IMR-90 (cell line): Measurements from ENCODE around the gene PRDM2. TPM values are rescaled to one million over a fixed set of nuclear protein-coding genes. Genes with fewer than 3 reads are reported as not detected.

Source experiments
- ATAC-seq: fragments of 200-7000 bp; cut with Tn5 transposase; 2 replicates; pipeline ENCODE4 v1.9.1; 2020; ENCODE audit warnings: low read depth, mild to moderate bottlenecking, moderate library complexity
- BruUV-seq: library from RNA; stranded (reverse); fragments of 400-500 nt; replicated peaks from 2 replicates; lab custom pipeline; 2021; lab: Mats Ljungman, UMichigan
- CTCF ChIA-PET: fragments of 300-600 bp; formaldehyde crosslinking; extraction: SDS; loops from one replicate; lab custom pipeline; 2021; ENCODE audit warnings: antibody characterized with exemption; lab: Yijun Ruan, JAX
- POLR2A ChIA-PET: fragments of 300-600 bp; sonication (Branson Sonifier 250); formaldehyde crosslinking; loops from one replicate; lab custom pipeline; 2022; ENCODE audit warnings: antibody characterized with exemption; ENCODE audit not compliant: unreplicated experiment; lab: Charles Lee
- DNase-seq: peaks from one replicate; pipeline ENCODE4 v3.0.0; 2013
- H2AFZ ChIP-seq: replicated peaks from 2 replicates; pipeline ENCODE3; 2013; ENCODE audit warnings: low read length, mild to moderate bottlenecking; ENCODE audit not compliant: poor library complexity
- H2AK5ac ChIP-seq: 2 replicates; pipeline ENCODE4 v1.6.1; 2013; ENCODE audit warnings: low read depth, low read length, inconsistent platforms
- H2AK9ac ChIP-seq: replicated peaks from 2 replicates; pipeline ENCODE3; 2013; ENCODE audit warnings: mild to moderate bottlenecking, low read depth, low read length, moderate library complexity; ENCODE audit not compliant: poor library complexity
- H2BK120ac ChIP-seq: 2 replicates; pipeline ENCODE4 v1.6.1; 2013; ENCODE audit warnings: low read depth, low read length, inconsistent platforms
- H2BK15ac ChIP-seq: 3 replicates; pipeline ENCODE4 v1.6.1; 2013; ENCODE audit warnings: low read depth, low read length, inconsistent platforms
- H2BK20ac ChIP-seq: 2 replicates; pipeline ENCODE4 v1.6.1; 2013; ENCODE audit warnings: low read depth, mild to moderate bottlenecking, inconsistent platforms, low read length, moderate library complexity
- H2BK5ac ChIP-seq: 2 replicates; pipeline ENCODE4 v1.6.1; 2013; ENCODE audit warnings: mild to moderate bottlenecking, low read depth, low read length, inconsistent platforms; ENCODE audit not compliant: poor library complexity, severe bottlenecking
- H3K14ac ChIP-seq: replicated peaks from 2 replicates; pipeline ENCODE4 v1.6.1; 2013; ENCODE audit warnings: low read depth, low read length, inconsistent platforms
- H3K18ac ChIP-seq: 2 replicates; pipeline ENCODE4 v1.6.1; 2013; ENCODE audit warnings: low read depth, low read length, control low read depth
- H3K23ac ChIP-seq: 2 replicates; pipeline ENCODE4 v1.6.1; 2013; ENCODE audit warnings: low read depth, low read length, inconsistent platforms
- H3K27ac ChIP-seq: 2 replicates; pipeline ENCODE4 v1.5.1; 2013; ENCODE audit warnings: mild to moderate bottlenecking, control low read depth, low read length; ENCODE audit not compliant: insufficient read depth
- H3K27me3 ChIP-seq: 2 replicates; pipeline ENCODE4 v1.6.1; 2013; ENCODE audit warnings: low read length; ENCODE audit not compliant: control insufficient read depth, insufficient read depth
- H3K36me3 ChIP-seq: 2 replicates; pipeline ENCODE4 v1.6.1; 2013; ENCODE audit warnings: low read length, mixed read lengths; ENCODE audit not compliant: control insufficient read depth, insufficient read depth
- H3K4ac ChIP-seq: 2 replicates; pipeline ENCODE4 v1.6.1; 2013; ENCODE audit warnings: low read depth, low read length, inconsistent platforms
- H3K4me1 ChIP-seq: 2 replicates; pipeline ENCODE4 v1.6.1; 2013; ENCODE audit warnings: low read length, mixed read lengths; ENCODE audit not compliant: control insufficient read depth, insufficient read depth
- H3K4me2 ChIP-seq: 2 replicates; pipeline ENCODE4 v1.6.1; 2013; ENCODE audit warnings: low read depth, mild to moderate bottlenecking, control low read depth, low read length, moderate library complexity
- H3K4me3 ChIP-seq: 2 replicates; pipeline ENCODE4 v1.5.1; 2013; ENCODE audit warnings: low read depth, mild to moderate bottlenecking, control low read depth, low read length, moderate library complexity; ENCODE audit not compliant: insufficient read depth
- H3K56ac ChIP-seq: 2 replicates; pipeline ENCODE4 v1.6.1; 2013; ENCODE audit warnings: low read length, inconsistent platforms; ENCODE audit not compliant: insufficient read depth; ENCODE audit errors: extremely low read depth
- H3K79me1 ChIP-seq, 2 experiments: 2 replicates each; pipeline ENCODE4 v1.6.1; 2013; ENCODE audit warnings: low read length in 2 of 2, inconsistent platforms in 1 of 2, low read depth in 1 of 2
- H3K9ac ChIP-seq: 2 replicates; pipeline ENCODE4 v1.6.1; 2013; ENCODE audit warnings: low read depth, low read length, control low read depth
- H3K9me1 ChIP-seq: 2 replicates; pipeline ENCODE4 v1.6.1; 2013; ENCODE audit warnings: low read length, inconsistent platforms; ENCODE audit not compliant: insufficient read depth
- H3K9me3 ChIP-seq: 2 replicates; pipeline ENCODE4 v1.6.1; 2013; ENCODE audit warnings: low read length; ENCODE audit not compliant: control insufficient read depth, insufficient read depth
- H4K20me1 ChIP-seq: 2 replicates; pipeline ENCODE4 v1.6.1; 2013; ENCODE audit warnings: low read length, inconsistent platforms; ENCODE audit not compliant: insufficient read depth
- H4K5ac ChIP-seq: 2 replicates; pipeline ENCODE4 v1.6.1; 2013; ENCODE audit warnings: mild to moderate bottlenecking, low read depth, low read length, control low read depth
- H4K8ac ChIP-seq, 2 experiments: 2 replicates each; pipeline ENCODE4 v1.6.1; 2013; ENCODE audit warnings: low read depth in 2 of 2, low read length in 2 of 2, control low read depth in 1 of 2, inconsistent platforms in 1 of 2
- H4K91ac ChIP-seq: 2 replicates; pipeline ENCODE4 v1.6.1; 2013; ENCODE audit warnings: low read depth, low read length, inconsistent platforms; ENCODE audit not compliant: insufficient read depth
- BHLHE40 ChIP-seq: fragments of 150-350 bp; IDR thresholded peaks from 2 replicates; pipeline ENCODE4 v1.6.1; 2016; ENCODE audit warnings: mild to moderate bottlenecking, low read depth, low read length
- CEBPB ChIP-seq: IDR thresholded peaks from 2 replicates; pipeline ENCODE4 v1.6.1; 2012; ENCODE audit warnings: low read depth, low read length, improper control_type of control experiment
- CTCF ChIP-seq: conservative IDR thresholded peaks from 2 replicates; pipeline ENCODE4 v1.5.1; 2012; ENCODE audit warnings: mild to moderate bottlenecking, low read depth, low read length, improper control_type of control experiment
- ELK1 ChIP-seq: fragments of 150-350 bp; IDR thresholded peaks from 2 replicates; pipeline ENCODE4 v1.6.1; 2016; ENCODE audit warnings: low read depth, mild to moderate bottlenecking, low read length, moderate library complexity, borderline replicate concordance
- FOS ChIP-seq: fragments of 150-350 bp; IDR thresholded peaks from 2 replicates; pipeline ENCODE4 v1.6.1; 2016; ENCODE audit warnings: low read depth, low read length
- MAZ ChIP-seq: IDR thresholded peaks from 2 replicates; pipeline ENCODE4 v1.6.1; 2012; ENCODE audit warnings: low read depth, mild to moderate bottlenecking, low read length, improper control_type of control experiment, moderate library complexity, borderline replicate concordance
- MXI1 ChIP-seq: IDR thresholded peaks from 2 replicates; pipeline ENCODE4 v1.6.1; 2012; ENCODE audit warnings: low read depth, mild to moderate bottlenecking, low read length, moderate library complexity, borderline replicate concordance
- NFE2L2 ChIP-seq: fragments of 150-350 bp; IDR thresholded peaks from 2 replicates; pipeline ENCODE4 v1.6.1; 2016; ENCODE audit warnings: low read depth, mild to moderate bottlenecking, low read length
- POLR2A ChIP-seq: IDR thresholded peaks from 2 replicates; pipeline ENCODE4 v1.6.1; 2012; ENCODE audit warnings: mild to moderate bottlenecking, low read depth, low read length
- RAD21 ChIP-seq: IDR thresholded peaks from 2 replicates; pipeline ENCODE4 v1.6.1; 2012; ENCODE audit warnings: low read length, improper control_type of control experiment
- RFX5 ChIP-seq: IDR thresholded peaks from 2 replicates; pipeline ENCODE4 v1.8.0; 2012; ENCODE audit warnings: low read depth, mild to moderate bottlenecking, low read length, moderate library complexity
- SMC3 ChIP-seq: fragments of 150-350 bp; IDR thresholded peaks from 2 replicates; pipeline ENCODE4 v1.6.1; 2016; ENCODE audit warnings: low read depth, mild to moderate bottlenecking, antibody characterized with exemption, low read length, moderate library complexity
- WGBS, 2 experiments: methylation state at CpG; one replicate each; pipeline versions ENCODE4 v1.1.5 to v1.1.7; 2013; ENCODE audit warnings: missing lambda C conversion rate in 2 of 2; ENCODE audit not compliant: insufficient read length in 1 of 2; ENCODE audit errors: extremely low coverage in 2 of 2; 5-methylcytosine and 5-hydroxymethylcytosine counted together
- dilution Hi-C: fragments of 300-500 bp; cut with HindIII; formaldehyde crosslinking; loops from one replicate; pipeline ENCODE4 v1.14.3; 2018; ENCODE audit warnings: low sequenced_read_pairs; ENCODE audit not compliant: unreplicated experiment
- in situ Hi-C: fragments of 300-500 bp; cut with MboI; formaldehyde crosslinking; loops from 3 replicates; pipeline ENCODE4 v1.14.3; 2019; ENCODE audit warnings: low sequenced_read_pairs, inconsistent platforms, mixed read lengths
- intact Hi-C: fragments of 100-400 bp; cut with micrococcal nuclease; formaldehyde crosslinking; loops from 2 replicates; pipeline ENCODE4 v1.10.0; 2022
- polyA plus RNA-seq, 3 experiments: library from polyadenylated mRNA; depleted of rRNA; stranded (reverse); fragments of >200 nt; gene quantifications; 2 replicates each; pipeline ENCODE4 v1.2.3, GENCODE V29; 2012; ENCODE audit warnings: low replicate concordance in 1 of 3
- total RNA-seq: library from RNA; depleted of rRNA; stranded (reverse); fragments of >200 nt; gene quantifications from 2 replicates; pipeline ENCODE4 v1.2.3, GENCODE V29; 2012

PRDM2 gene
- total and polyA plus RNA-seq, 2 of the 4 experiments (the other 2 are of a cell fraction): 3.4 to 8.9 TPM

- ATAC-seq (no peak; the same call in 1 of the 2 replicates), DNase-seq (no peak)
- TF ChIP-seq CEBPB (no peak), BHLHE40 (no peak), NFE2L2 (no peak), CTCF (no peak), ELK1 (no peak), MAZ (no peak), RAD21 (no peak), RFX5 (no peak), FOS (no peak), POLR2A (no peak), SMC3 (no peak), MXI1 (no peak)
- Histone ChIP-seq H3K56ac (peak overlapping the region; percentile 32; the same call in 1 of the 2 replicates), H2BK5ac (peak overlapping the region; percentile 35), H2AFZ (peak overlapping the region; percentile 94), H3K4me2 (peak overlapping the region; percentile 98), H3K14ac (peak overlapping the region; percentile 61), H3K4me1 (peaks cover 4% of the 10 kb centered on the region), H2BK20ac (no peak overlapping the region), H3K79me1 (peaks cover 7 to 12% of the 10 kb centered on the region in 2 experiments), H3K9me1 (no peaks in the 10 kb centered on the region), H2AK5ac (peak overlapping the region; percentile 81), H2BK120ac (peak overlapping the region; percentile 57; the same call in 1 of the 2 replicates), H3K9ac (peak overlapping the region; percentile 83), H4K8ac (peak overlapping the region; percentile 96 to 100), H4K5ac (peak overlapping the region; percentile 99), H3K27ac (peak overlapping the region; percentile 75), H3K4me3 (peak overlapping the region; percentile 96), H2AK9ac (peak overlapping the region; percentile 68), H3K36me3 (no peaks in the 10 kb centered on the region), H3K23ac (peak overlapping the region; percentile 21; the same call in 1 of the 2 replicates), H3K4ac (peak overlapping the region; percentile 77), H3K27me3 (no peaks in the 10 kb centered on the region), H2BK15ac (no peak overlapping the region), H3K9me3 (no peaks in the 10 kb centered on the region; the same call in 1 of the 2 replicates), H3K18ac (peak overlapping the region; percentile 60), H4K20me1 (no peaks in the 10 kb centered on the region), H4K91ac (peak overlapping the region; percentile 63)
- in situ Hi-C loops (loop anchor here (10.0 kb wide), 1 partner anchor 105 kb away; no protein-coding TSS in a partner anchor), intact Hi-C loops (no loop called here), dilution Hi-C loops (no loop called here)
- ChIA-PET POLR2A (no interaction called here), CTCF (no interaction called here)
- 87% methylated on average over 3 of the region's 16 CpGs; no CpG with 5 or more reads in 1 of the 2 experiments for WGBS, 2 experiments
- BruUV-seq: no TSS peak
These were observed 478 bp upstream of the PRDM2 start for GRCh38 chr1:13699510-13699909.
